Keratinocyte (primary cell): ENCODE results near the gene SOWAHA. TPM values are rescaled to one million over a fixed set of nuclear protein-coding genes. Genes with fewer than 3 reads are reported as not detected.
"Not testable (repeated sequence)": the region's sequence is repeated elsewhere in the genome, so short reads cannot be mapped to it uniquely, and the experiment has no call there.

Experiments used
- DNase-seq: peaks from one replicate; pipeline ENCODE4 v3.0.0-alpha.2; 2011; ENCODE audit warnings: low read depth, missing footprints, low spot score
- FAIRE-seq: peaks from 2 replicates; lab custom pipeline; 2011; peaks lifted over from hg19 to GRCh38; lab: Jason Lieb, UNC
- H2AFZ ChIP-seq: 2 replicates; pipeline ENCODE4 v1.6.0; 2012; ENCODE audit warnings: low read length, control low read depth, inconsistent platforms; ENCODE audit not compliant: control insufficient read depth
- H3K27ac ChIP-seq: 2 replicates; pipeline ENCODE4 v1.5.1; 2011; ENCODE audit warnings: low read length; ENCODE audit not compliant: control insufficient read depth, insufficient read depth
- H3K27me3 ChIP-seq: 3 replicates; pipeline ENCODE4 v1.6.0; 2011; ENCODE audit warnings: low read length; ENCODE audit not compliant: control insufficient read depth, insufficient read depth; ENCODE audit errors: extremely low read depth
- H3K36me3 ChIP-seq, 2 experiments: 2 replicates in 1 of 2; 3 replicates in 1 of 2; pipeline ENCODE4 v1.5.1; 2011; ENCODE audit warnings: low read length in 2 of 2, mild to moderate bottlenecking in 1 of 2; ENCODE audit not compliant: control insufficient read depth in 2 of 2, insufficient read depth in 2 of 2; ENCODE audit errors: extremely low read depth in 1 of 2
- H3K4me1 ChIP-seq: 3 replicates; pipeline ENCODE4 v1.5.1; 2011; ENCODE audit warnings: low read length; ENCODE audit not compliant: control insufficient read depth, insufficient read depth; ENCODE audit errors: extremely low read depth
- H3K4me2 ChIP-seq: 3 replicates; pipeline ENCODE4 v1.6.0; 2011; ENCODE audit warnings: low read depth, low read length; ENCODE audit not compliant: control insufficient read depth, insufficient read depth; ENCODE audit errors: extremely low read depth
- H3K4me3 ChIP-seq, 3 experiments: fragments of 200-600 bp in 1 of 3; sonication (generic) in 1 of 3; 2 replicates in 2 of 3; 3 replicates in 1 of 3; pipeline ENCODE4 v1.5.1; 2011 to 2016; ENCODE audit warnings: low read length in 3 of 3, mild to moderate bottlenecking in 3 of 3, control low read depth in 2 of 3, inconsistent platforms in 1 of 3, low read depth in 1 of 3, mixed read lengths in 1 of 3, mixed run types in 1 of 3, moderate library complexity in 1 of 3; ENCODE audit not compliant: control insufficient read depth in 2 of 3, insufficient read depth in 2 of 3; ENCODE audit errors: extremely low read depth in 1 of 3
- H3K79me2 ChIP-seq: 2 replicates; pipeline ENCODE4 v1.6.0; 2012; ENCODE audit warnings: low read length; ENCODE audit not compliant: control insufficient read depth, insufficient read depth
- H3K9ac ChIP-seq: 3 replicates; pipeline ENCODE4 v1.6.0; 2011; ENCODE audit warnings: low read length; ENCODE audit not compliant: control insufficient read depth, insufficient read depth; ENCODE audit errors: extremely low read depth
- H3K9me1 ChIP-seq: 3 replicates; pipeline ENCODE4 v1.6.0; 2011; ENCODE audit warnings: low read length; ENCODE audit not compliant: control insufficient read depth, insufficient read depth; ENCODE audit errors: extremely low read depth
- H3K9me3 ChIP-seq: 2 replicates; pipeline ENCODE4 v1.5.1; 2012; ENCODE audit warnings: low read depth, low read length; ENCODE audit not compliant: control insufficient read depth
- H4K20me1 ChIP-seq: 3 replicates; pipeline ENCODE4 v1.6.0; 2011; ENCODE audit warnings: low read length; ENCODE audit not compliant: control insufficient read depth, insufficient read depth; ENCODE audit errors: extremely low read depth
- CTCF ChIP-seq, 3 experiments: IDR thresholded peaks in 1 of 3; conservative IDR thresholded peaks in 1 of 3; optimal IDR thresholded peaks in 1 of 3; 2 replicates in 2 of 3; 3 replicates in 1 of 3; pipeline versions ENCODE3 to v1.5.1; 2011; ENCODE audit warnings: low read length in 3 of 3, mild to moderate bottlenecking in 3 of 3, moderate library complexity in 2 of 3, control low read depth in 1 of 3, inconsistent platforms in 1 of 3; ENCODE audit not compliant: insufficient read depth in 2 of 3; ENCODE audit errors: extremely low read depth in 1 of 3
- EZH2 ChIP-seq: IDR thresholded peaks from one replicate; pipeline ENCODE4 v1.6.1; 2012; ENCODE audit warnings: inconsistent platforms, mild to moderate bottlenecking, low read length, moderate library complexity
- dilution Hi-C: fragments of 300-500 bp; cut with MboI; formaldehyde crosslinking; loops from one replicate; pipeline ENCODE4 v1.7.0; 2020; ENCODE audit warnings: low sequenced_read_pairs; ENCODE audit not compliant: extremely low pct_ligation_motif_present
- polyA plus RNA-seq, 5 experiments: library from polyadenylated mRNA; depleted of rRNA in 3 of 5; stranded (reverse) in 3 of 5; stranded (forward) in 1 of 5; unstranded in 1 of 5; fragments of >200 nt; gene quantifications; 1 replicate in 1 of 5; 2 replicates in 3 of 5; 3 replicates in 1 of 5; pipeline versions ENCODE4 v1.2.1 to v1.2.3, GENCODE V29; 2011 to 2012; ENCODE audit warnings: missing spikeins in 2 of 5, low read depth in 1 of 5, low replicate concordance in 1 of 5

SOWAHA gene
- polyA plus RNA-seq, 1 donor (not counting 4 experiments of a cell fraction or from before 2014, with no cell fraction given): not detected

GRCh38 chr5:132854301-132854700 is 41.2 kb downstream of the SOWAHA start:
- Histone ChIP-seq H3K9me1 (no peaks in the 10 kb centered on the region), H3K9me3 (no peaks in the 10 kb centered on the region), H4K20me1 (no peaks in the 10 kb centered on the region), H3K36me3 (no peaks in the 10 kb centered on the region), H3K4me3 (no peak overlapping the region), H3K4me1 (no peaks in the 10 kb centered on the region), H3K79me2 (no peaks in the 10 kb centered on the region), H3K27me3 (no peaks in the 10 kb centered on the region), H3K9ac (no peak overlapping the region), H2AFZ (no peak overlapping the region), H3K4me2 (no peak overlapping the region), H3K27ac (no peak overlapping the region)
- no peak for FAIRE-seq
- no peak for TF ChIP-seq CTCF (optimal IDR thresholded peaks at IDR 0.05 in 1 of 3, IDR thresholded peaks at IDR 0.05 in 1 of 3, conservative IDR thresholded peaks at IDR 0.05 in 1 of 3; ENCODE audit: extremely low read depth in 1 of 3, insufficient read depth in 2 of 3, low read length in 3 of 3)
- no peak for TF ChIP-seq EZH2
- DNase-seq: no peak
- dilution Hi-C loops: no loop called here

- H3K27ac ChIP-seq, H3K36me3 ChIP-seq, H3K9me3 ChIP-seq, dilution Hi-C loops, H3K79me2 ChIP-seq, H2AFZ ChIP-seq, FAIRE-seq, DNase-seq, H4K20me1 ChIP-seq, H3K27me3 ChIP-seq, H3K4me2 ChIP-seq, H3K4me1 ChIP-seq, H3K4me3 ChIP-seq, H3K9me1 ChIP-seq, H3K9ac ChIP-seq: not testable (repeated sequence)
Observed at GRCh38 chr5:132854992-132855391, 41.9 kb downstream of the SOWAHA start.

DNA sequence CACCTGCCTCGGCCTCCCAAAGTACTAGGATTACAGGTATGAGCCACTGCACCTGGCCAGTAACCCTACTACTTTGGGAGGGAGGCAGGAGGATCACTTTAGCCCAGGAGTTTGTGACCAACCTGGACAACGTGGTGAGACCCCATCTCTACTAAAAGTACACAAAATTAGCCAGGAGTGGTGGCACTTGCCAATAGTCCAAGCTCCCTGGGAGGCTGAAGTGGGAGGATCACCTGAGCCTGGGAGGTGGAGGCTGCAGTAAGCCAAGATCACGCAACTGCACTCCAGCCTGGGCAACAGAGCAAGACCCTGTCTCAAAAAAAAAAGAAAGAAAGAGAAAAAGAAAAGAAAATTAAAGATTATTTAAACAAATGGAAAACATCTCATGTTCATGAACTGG is 42.9 kb downstream of the SOWAHA start:
- dilution Hi-C loops: no loop called here
- no peak overlapping the region for H3K4me3 ChIP-seq
- no peaks in the 10 kb centered on the region for H3K27me3 ChIP-seq
- no peaks in the 10 kb centered on the region for H3K4me1 ChIP-seq
- FAIRE-seq (no peak), DNase-seq (no peak)
- H3K9me1 ChIP-seq: no peaks in the 10 kb centered on the region
- no peak overlapping the region for H3K27ac ChIP-seq
- H3K9ac ChIP-seq: no peak overlapping the region
- H3K79me2 ChIP-seq: no peaks in the 10 kb centered on the region
- no peaks in the 10 kb centered on the region for H3K36me3 ChIP-seq
- no peak overlapping the region for H3K4me2 ChIP-seq
- no peaks in the 10 kb centered on the region for H4K20me1 ChIP-seq
- TF ChIP-seq CTCF (optimal IDR thresholded peaks at IDR 0.05 in 1 of 3, IDR thresholded peaks at IDR 0.05 in 1 of 3, conservative IDR thresholded peaks at IDR 0.05 in 1 of 3; ENCODE audit: extremely low read depth in 1 of 3, insufficient read depth in 2 of 3, low read length in 3 of 3): no peak
- TF ChIP-seq EZH2: no peak
- H2AFZ ChIP-seq: no peak overlapping the region
- H3K9me3 ChIP-seq: no peaks in the 10 kb centered on the region
